Mucosa of stomach (tissue), 1 donor: ENCODE measurements around the gene STK38.
"Not testable (repeated sequence)": the region's sequence is repeated elsewhere in the genome, so short reads cannot be mapped to it uniquely, and the experiment has no call there.

Source experiments
- H3K27me3 ChIP-seq: one replicate; pipeline ENCODE4 v1.7.0; 2013; ENCODE audit warnings: mild to moderate bottlenecking, low read length; ENCODE audit not compliant: control insufficient read depth, insufficient read depth
- H3K36me3 ChIP-seq: one replicate; pipeline ENCODE4 v1.7.0; 2013; ENCODE audit warnings: low read length; ENCODE audit not compliant: control insufficient read depth, insufficient read depth
- H3K4me1 ChIP-seq: one replicate; pipeline ENCODE4 v1.7.0; 2013; ENCODE audit warnings: mild to moderate bottlenecking, low read length; ENCODE audit not compliant: control insufficient read depth, insufficient read depth
- H3K4me3 ChIP-seq: one replicate; pipeline ENCODE4 v1.7.0; 2013; ENCODE audit warnings: low read length
- H3K9ac ChIP-seq: one replicate; pipeline ENCODE4 v1.7.0; 2013; ENCODE audit warnings: mild to moderate bottlenecking, low read length, moderate library complexity
- H3K9me3 ChIP-seq: one replicate; pipeline ENCODE4 v1.7.0; 2013; ENCODE audit warnings: mild to moderate bottlenecking, low read length, moderate library complexity; ENCODE audit not compliant: control insufficient read depth
- donor health status: Pancreatic carcinoma.

Gene STK38

DNA sequence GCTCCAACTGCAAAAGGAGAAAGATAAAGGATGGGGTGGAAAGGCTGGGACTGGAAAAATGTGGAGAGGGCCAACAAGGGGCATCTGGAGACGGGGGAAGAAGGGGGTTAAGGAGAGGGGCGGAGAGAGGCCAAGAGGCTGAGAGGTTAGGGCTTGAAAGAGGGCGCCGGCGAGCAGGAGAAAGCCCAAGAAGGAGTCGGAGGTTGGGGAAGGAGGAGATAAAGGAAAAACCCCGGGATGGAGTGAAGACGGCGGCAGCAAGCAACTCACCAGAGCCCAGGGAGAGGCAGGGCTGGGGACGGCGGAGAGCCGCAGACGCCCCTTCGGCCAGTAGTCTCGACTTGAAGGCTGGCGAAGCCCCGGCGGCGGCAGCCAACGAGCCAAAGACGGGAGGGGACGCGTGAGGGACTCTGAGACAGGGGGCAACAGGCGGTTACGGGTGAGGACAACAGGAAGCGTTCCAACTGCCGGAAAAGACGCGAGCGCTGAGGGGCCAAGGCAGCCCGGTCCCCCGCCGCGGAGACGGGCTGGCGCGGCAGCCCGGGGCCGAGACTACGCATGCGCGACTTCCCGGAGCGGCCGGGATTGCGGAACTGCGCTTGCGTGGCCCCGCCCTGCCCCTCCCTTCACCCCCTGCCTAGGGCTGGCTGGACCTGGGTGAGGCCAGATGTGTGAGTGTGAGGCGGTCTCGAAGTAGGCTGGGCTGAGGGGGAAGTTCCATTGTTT, at the start of gene STK38:
Gene STK38, minus strand, starts transcription at position 560 of the 726 bp plus-strand sequence. CDS start 7,277 bp downstream, outside the sequence.
- Histone ChIP-seq H3K27me3 (no peaks in the 10 kb centered on the region), H3K4me1 (peaks cover 20% of the 10 kb centered on the region), H3K9me3 (no peaks in the 10 kb centered on the region), H3K4me3 (peak within 1 kb of the TSS; percentile 90), H3K36me3 (no peaks in the 10 kb centered on the region), H3K9ac (peak within 1 kb of the TSS; percentile 99)

GRCh38 chr6:36596356-36596755, 49.1 kb upstream of the STK38 start:
- H3K9me3 ChIP-seq, result no peaks in the 10 kb centered on the region
- H3K9ac ChIP-seq, result peak overlapping the region; percentile 97
- H3K4me1 ChIP-seq, result peaks cover 24% of the 10 kb centered on the region
- H3K27me3 ChIP-seq, result no peaks in the 10 kb centered on the region
- H3K36me3 ChIP-seq, result peaks cover 6% of the 10 kb centered on the region
- H3K4me3 ChIP-seq, result peak overlapping the region; percentile 5

DNA sequence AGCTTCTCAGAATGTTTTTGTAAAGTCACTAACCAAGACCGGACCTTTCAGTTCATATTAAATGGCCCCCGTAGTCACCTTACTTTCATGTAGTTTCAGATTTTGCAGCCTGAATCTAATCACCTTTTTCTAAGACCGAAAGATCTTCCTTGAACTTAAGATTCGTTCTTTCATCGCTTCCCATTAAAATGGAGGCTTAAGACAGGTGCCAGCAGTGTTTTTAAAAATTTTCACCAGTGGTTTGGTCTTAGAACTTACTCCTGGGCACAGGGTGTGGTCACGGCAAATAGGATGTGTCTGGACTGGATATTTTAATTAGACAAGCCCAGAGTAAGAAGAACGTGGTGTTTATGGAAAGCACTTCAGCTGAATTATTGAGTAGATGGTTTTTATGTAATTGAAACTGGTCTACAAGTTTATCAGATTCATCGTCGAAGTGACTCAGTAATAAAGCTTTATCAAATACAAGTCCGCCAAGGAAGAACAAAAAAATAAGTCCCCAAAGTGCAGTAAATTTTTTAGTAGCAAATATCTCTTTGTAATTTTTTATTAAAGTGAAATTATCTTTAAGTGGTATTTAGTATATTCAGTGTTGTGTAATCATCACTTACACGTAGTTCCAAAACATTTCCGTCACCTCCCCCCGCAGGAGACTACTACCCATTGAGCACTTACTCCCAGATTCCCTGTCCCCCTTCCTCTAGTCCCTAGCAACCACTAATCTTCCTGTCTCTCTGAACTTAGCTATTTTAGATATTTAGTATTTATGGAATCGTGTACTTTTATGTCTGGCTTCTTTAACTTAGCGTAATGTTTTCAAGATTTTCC, 47.8 kb upstream of the STK38 start:
- peak overlapping the region; percentile 78 for H3K4me3 ChIP-seq
- peaks cover 4% of the 10 kb centered on the region for H3K36me3 ChIP-seq
- H3K9me3 ChIP-seq, result no peaks in the 10 kb centered on the region
- peaks cover 19% of the 10 kb centered on the region for H3K4me1 ChIP-seq
- H3K9ac ChIP-seq, result peak overlapping the region; percentile 97
- no peaks in the 10 kb centered on the region for H3K27me3 ChIP-seq

- Histone ChIP-seq H3K9me3 (no peaks in the 10 kb centered on the region), H3K27me3 (no peaks in the 10 kb centered on the region), H3K36me3 (no peaks in the 10 kb centered on the region), H3K4me3 (peak within 1 kb of the TSS; percentile 78), H3K9ac (peak within 1 kb of the TSS; percentile 97), H3K4me1 (peaks cover 11% of the 10 kb centered on the region)
Observed at GRCh38 chr6:36594029-36594815, 46.9 kb upstream of the STK38 start, which contains the start of gene SRSF3. Gene SRSF3, plus strand, starts transcription at chr6:36594362. Its CDS starts 2,401 bp downstream, at chr6:36596763.

GRCh38 chr6:36593569-36594028, 46.3 kb upstream of the STK38 start:
- H3K9me3 ChIP-seq, result no peaks in the 10 kb centered on the region
- H3K27me3 ChIP-seq, result no peaks in the 10 kb centered on the region
- peak overlapping the region; percentile 97 for H3K9ac ChIP-seq
- peak overlapping the region; percentile 21 for H3K4me3 ChIP-seq
- no peaks in the 10 kb centered on the region for H3K36me3 ChIP-seq
- H3K4me1 ChIP-seq, result peaks cover 5% of the 10 kb centered on the region

GRCh38 chr6:36592221-36592655, 45.0 kb upstream of the STK38 start:
- Histone ChIP-seq H3K27me3 (no peaks in the 10 kb centered on the region), H3K9me3 (no peaks in the 10 kb centered on the region), H3K4me3 (no peak overlapping the region), H3K9ac (no peak overlapping the region), H3K36me3 (no peaks in the 10 kb centered on the region), H3K4me1 (no peaks in the 10 kb centered on the region)

DNA sequence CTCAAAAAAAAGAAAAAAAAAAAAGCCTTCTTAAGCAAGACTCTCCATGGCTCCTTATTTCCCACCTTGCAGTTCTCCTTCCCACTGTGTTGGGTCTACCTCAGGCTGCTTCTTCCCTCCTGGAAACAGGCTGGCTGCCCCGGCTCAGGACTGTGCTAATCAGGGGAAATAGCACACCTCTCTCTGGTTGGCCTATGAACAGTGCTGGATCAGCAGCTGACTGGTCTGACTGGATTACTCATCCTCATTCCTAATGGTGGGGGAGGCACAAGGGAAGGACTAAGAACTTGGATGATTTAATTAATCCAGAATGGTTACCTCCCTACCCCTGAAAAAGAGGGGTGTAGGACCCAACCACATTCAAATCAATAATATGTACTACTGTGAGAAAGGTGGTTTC, 43.0 kb upstream of the STK38 start:
- H3K9ac ChIP-seq, result no peak overlapping the region
- no peaks in the 10 kb centered on the region for H3K9me3 ChIP-seq
- no peaks in the 10 kb centered on the region for H3K36me3 ChIP-seq
- H3K4me1 ChIP-seq, result no peaks in the 10 kb centered on the region
- no peak overlapping the region for H3K4me3 ChIP-seq
- no peaks in the 10 kb centered on the region for H3K27me3 ChIP-seq

- H3K4me1 ChIP-seq, H3K4me3 ChIP-seq, H3K9ac ChIP-seq, H3K36me3 ChIP-seq, H3K27me3 ChIP-seq, H3K9me3 ChIP-seq: not testable (repeated sequence)
Observed at GRCh38 chr6:36589025-36589400, 41.7 kb upstream of the STK38 start.

- no peak overlapping the region for H3K4me3 ChIP-seq
Observed at GRCh38 chr6:36586606-36587005, 39.3 kb upstream of the STK38 start.

DNA sequence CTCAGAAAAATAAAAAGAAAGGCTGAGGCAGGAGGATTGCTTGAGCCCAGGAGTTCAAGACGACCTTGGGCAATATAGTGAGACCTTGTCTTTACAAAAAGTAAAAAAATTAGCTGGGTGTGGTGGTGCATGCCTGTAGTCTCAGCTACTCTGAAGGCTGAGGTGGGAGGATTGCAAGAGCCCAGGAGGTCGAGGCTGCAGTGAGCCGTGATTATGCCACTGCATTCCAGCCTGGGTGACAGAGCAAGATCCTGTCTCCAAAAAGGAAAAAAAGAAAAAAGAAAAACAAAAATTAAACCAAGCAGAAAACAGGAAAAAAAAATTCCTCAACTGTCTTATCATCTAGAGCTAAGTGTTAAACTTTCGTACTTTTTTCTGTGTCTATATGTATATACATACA, 34.4 kb upstream of the STK38 start:
- Histone ChIP-seq H3K9ac (no peak overlapping the region), H3K9me3 (no peaks in the 10 kb centered on the region), H3K36me3 (no peaks in the 10 kb centered on the region), H3K4me1 (peaks cover 18% of the 10 kb centered on the region), H3K4me3 (no peak overlapping the region), H3K27me3 (no peaks in the 10 kb centered on the region)

More at GRCh38 chr6:36586606-36587005, 39.3 kb upstream of the STK38 start:
- H3K9ac ChIP-seq, result no peak overlapping the region
- no peaks in the 10 kb centered on the region for H3K4me1 ChIP-seq
- no peaks in the 10 kb centered on the region for H3K27me3 ChIP-seq
- H3K36me3 ChIP-seq, result no peaks in the 10 kb centered on the region
- no peaks in the 10 kb centered on the region for H3K9me3 ChIP-seq

DNA sequence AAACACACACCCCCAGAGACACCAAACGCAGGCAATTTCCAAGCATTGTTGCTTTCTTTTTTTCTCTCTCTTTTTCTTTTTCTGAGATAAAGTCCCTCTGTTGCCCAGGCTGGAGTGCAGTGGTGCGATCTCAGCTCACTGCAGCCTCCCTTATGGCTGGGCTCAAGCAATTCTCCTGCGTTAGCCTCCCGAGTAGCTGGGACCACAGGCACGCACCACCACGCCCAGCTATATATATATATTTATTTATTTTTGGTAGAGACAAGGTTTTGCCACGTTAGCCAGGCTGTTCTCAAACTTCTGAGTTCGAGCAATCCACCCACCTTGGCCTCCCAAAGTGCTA, 32.9 kb upstream of the STK38 start:
- Histone ChIP-seq H3K4me1 (peaks cover 18% of the 10 kb centered on the region), H3K4me3 (no peak overlapping the region), H3K9me3 (no peaks in the 10 kb centered on the region), H3K9ac (peak overlapping the region; percentile 7), H3K36me3 (no peaks in the 10 kb centered on the region), H3K27me3 (no peaks in the 10 kb centered on the region)
